Endometrial microvascular endothelial cells (primary cell): ENCODE data around the gene FBLN2. TPM values are rescaled to one million over a fixed set of nuclear protein-coding genes. Genes with fewer than 3 reads are reported as not detected.

Experiments used
- in situ Hi-C: cut with HindIII; loops from 2 replicates; pipeline ENCODE4 v1.10.0; 2017; ENCODE audit warnings: low sequenced_read_pairs, low pct_unique_long_range_greater_than_20kb; ENCODE audit errors: inconsistent ontology term
- total RNA-seq: library from RNA; depleted of rRNA; stranded (reverse); fragments of >200 nt; gene quantifications from one replicate; pipeline ENCODE4 v1.2.3, GENCODE V29; 2015; ENCODE audit errors: inconsistent ontology term

Gene FBLN2
- total RNA-seq, 1 donor from 2014 or later, result 0.37 TPM

- in situ Hi-C loops, result no loop called here
Observed at GRCh38 chr3:13528217-13528867, 20.6 kb upstream of the FBLN2 start.

GRCh38 chr3:13529196-13530112, 19.5 kb upstream of the FBLN2 start:
- in situ Hi-C loops, result no loop called here

GRCh38 chr3:13530241-13531009, 18.5 kb upstream of the FBLN2 start:
- in situ Hi-C loops, result no loop called here

- in situ Hi-C loops, result no loop called here
Observed at GRCh38 chr3:13532085-13532484, 16.8 kb upstream of the FBLN2 start.

GRCh38 chr3:13532631-13533030, 16.3 kb upstream of the FBLN2 start:
- in situ Hi-C loops, result no loop called here

GRCh38 chr3:13533885-13534301, 15.0 kb upstream of the FBLN2 start:
- in situ Hi-C loops, result no loop called here

GRCh38 chr3:13535526-13535875, 13.4 kb upstream of the FBLN2 start:
- in situ Hi-C loops, result no loop called here

- in situ Hi-C loops, result no loop called here
Observed at GRCh38 chr3:13535905-13536304, 13.0 kb upstream of the FBLN2 start.

GRCh38 chr3:13536432-13536831, 12.5 kb upstream of the FBLN2 start:
- in situ Hi-C loops, result no loop called here

GRCh38 chr3:13536832-13537231, 12.1 kb upstream of the FBLN2 start:
- in situ Hi-C loops, result no loop called here

GRCh38 chr3:13537244-13537908, 11.5 kb upstream of the FBLN2 start:
- in situ Hi-C loops, result no loop called here

GRCh38 chr3:13537909-13538296, 11.0 kb upstream of the FBLN2 start:
- in situ Hi-C loops, result no loop called here

GRCh38 chr3:13538520-13539291, 10.2 kb upstream of the FBLN2 start:
- in situ Hi-C loops, result no loop called here

GRCh38 chr3:13539292-13539638, 9.7 kb upstream of the FBLN2 start:
- in situ Hi-C loops, result no loop called here

- in situ Hi-C loops, result no loop called here
Observed at GRCh38 chr3:13539671-13540070, 9.3 kb upstream of the FBLN2 start.

- in situ Hi-C loops, result no loop called here
Observed at GRCh38 chr3:13540297-13540995, 8.5 kb upstream of the FBLN2 start.

- in situ Hi-C loops, result no loop called here
Observed at GRCh38 chr3:13541691-13542090, 7.2 kb upstream of the FBLN2 start.

GRCh38 chr3:13542142-13542541, 6.8 kb upstream of the FBLN2 start:
- in situ Hi-C loops, result no loop called here
